Fibroblast of villous mesenchyme (primary cell): ENCODE results near the gene UBXN2A. TPM values are rescaled to one million over a fixed set of nuclear protein-coding genes. Genes with fewer than 3 reads are reported as not detected.
A peak's percentile ranks its signal among the peaks of the same experiment; 100 is the strongest.

Experiments used
- DNase-seq: peaks from one replicate; pipeline ENCODE4 v3.0.0-alpha.2; 2010; ENCODE audit warnings: low read depth
- H3K4me3 ChIP-seq: 2 replicates; pipeline ENCODE4 v1.5.1; 2011; ENCODE audit warnings: low read depth, mild to moderate bottlenecking, low read length
- CTCF ChIP-seq: IDR thresholded peaks from 2 replicates; pipeline ENCODE4 v1.5.1; 2012; ENCODE audit warnings: low read depth, mild to moderate bottlenecking, low read length; ENCODE audit not compliant: insufficient read depth
- total RNA-seq: library from RNA; depleted of rRNA; stranded (reverse); fragments of >200 nt; gene quantifications from 2 replicates; pipeline ENCODE4 v1.2.3, GENCODE V29; 2012

Gene UBXN2A
- total RNA-seq, 1 donor: 18.1 TPM

GRCh38 chr2:24046930-24047702 is 106.9 kb downstream of the UBXN2A start, which contains the start of gene WDCP:
WDCP (minus strand) TSS chr2:24047391; CDS start chr2:24039494, 7,897 bp downstream.
- TF ChIP-seq CTCF: no peak
- H3K4me3 ChIP-seq: peak within 1 kb of the TSS; percentile 81
- DNase-seq: peak; percentile 99

GRCh38 chr2:24047703-24048033 is 107.4 kb downstream of the UBXN2A start:
- no peak overlapping the region for H3K4me3 ChIP-seq
- no peak for TF ChIP-seq CTCF
- no peak for DNase-seq

GRCh38 chr2:24048769-24049484 is 108.7 kb downstream of the UBXN2A start:
- H3K4me3 ChIP-seq: peak overlapping the region; percentile 73
- no peak for DNase-seq

GRCh38 chr2:24049485-24050021 is 109.3 kb downstream of the UBXN2A start, which contains the start of gene FKBP1B:
FKBP1B (plus strand) TSS chr2:24049741; CDS start chr2:24049850, 109 bp downstream.
- H3K4me3 ChIP-seq: peak within 1 kb of the TSS; percentile 73
- TF ChIP-seq CTCF: no peak
- DNase-seq: peak; percentile 46

More at GRCh38 chr2:24048769-24049484, 108.7 kb downstream of the UBXN2A start:
- TF ChIP-seq CTCF: no peak

GRCh38 chr2:24050041-24050979 is 110.0 kb downstream of the UBXN2A start:
- peak overlapping the region; percentile 73 for H3K4me3 ChIP-seq
- no peak for TF ChIP-seq CTCF
- peak; percentile 8 for DNase-seq

GRCh38 chr2:24051833-24052232 is 111.6 kb downstream of the UBXN2A start:
- TF ChIP-seq CTCF: no peak
- DNase-seq: no peak
- no peak overlapping the region for H3K4me3 ChIP-seq
